Endothelial cell of umbilical vein (primary cell): ENCODE results near the gene GNB1L.

ENCODE experiments used
- CTCF ChIP-seq, 2 donors: IDR thresholded peaks; 1 replicate in 1 of 2; 2 replicates in 1 of 2; pipeline ENCODE4 v1.5.1; 2011; ENCODE audit warnings: low read length in 2 of 2, mild to moderate bottlenecking in 2 of 2, moderate library complexity in 2 of 2, control low read depth in 1 of 2, inconsistent platforms in 1 of 2, low read depth in 1 of 2; ENCODE audit not compliant: insufficient read depth in 1 of 2; ENCODE audit errors: extremely low read depth in 1 of 2
- EZH2 ChIP-seq: IDR thresholded peaks from 2 replicates; pipeline ENCODE4 v1.6.1; 2012; ENCODE audit warnings: borderline replicate concordance, low read depth, mild to moderate bottlenecking, moderate library complexity, low read length, inconsistent platforms; ENCODE audit not compliant: severe bottlenecking
- GATA2 ChIP-seq: IDR thresholded peaks from 2 replicates; pipeline ENCODE4 v1.7.0; 2011; ENCODE audit warnings: low read depth, mild to moderate bottlenecking, moderate library complexity, mixed read lengths, low read length; ENCODE audit not compliant: insufficient read length, insufficient read depth
- JUN ChIP-seq: IDR thresholded peaks from 2 replicates; pipeline ENCODE4 v1.6.1; 2011; ENCODE audit warnings: borderline replicate concordance, low read depth; ENCODE audit not compliant: insufficient read length, insufficient read depth
- MAX ChIP-seq: IDR thresholded peaks from 2 replicates; pipeline ENCODE4 v1.6.1; 2011; ENCODE audit not compliant: insufficient read depth, insufficient read length
- MYC ChIP-seq: IDR thresholded peaks from one replicate; pipeline ENCODE4 v1.6.1; 2011; ENCODE audit warnings: mild to moderate bottlenecking, low read depth, low read length
- POLR2A ChIP-seq: IDR thresholded peaks from 2 replicates; pipeline ENCODE4 v1.6.1; 2012; ENCODE audit warnings: low read depth, mild to moderate bottlenecking, control low read depth, low read length
- POLR2AphosphoS5 ChIP-seq: IDR thresholded peaks from 2 replicates; pipeline ENCODE4 v1.6.1; 2012; ENCODE audit warnings: low read depth, mild to moderate bottlenecking, control low read depth, low read length, moderate library complexity; ENCODE audit not compliant: insufficient read depth

- TF ChIP-seq CTCF (IDR thresholded peaks at IDR 0.05; ENCODE audit: extremely low read depth in 1 of 2, insufficient read depth in 1 of 2, low read depth in 1 of 2, low read length in 2 of 2) = no peak
- TF ChIP-seq EZH2 = no peak
- no peak for TF ChIP-seq POLR2A
- TF ChIP-seq MYC = no peak
- no peak for TF ChIP-seq POLR2AphosphoS5
- no peak for TF ChIP-seq GATA2
- no peak for TF ChIP-seq MAX
- no peak for TF ChIP-seq JUN
These were observed 78.1 kb downstream of the GNB1L start for GRCh38 chr22:19776433-19777031.
